G401 (cell line): ENCODE measurements around the gene KIF19. TPM values are rescaled to one million over a fixed set of nuclear protein-coding genes. Genes with fewer than 3 reads are reported as not detected.

Experiments used
- DNase-seq: peaks from one replicate; pipeline ENCODE4 v3.0.0-alpha.2; 2015; ENCODE audit warnings: low spot score
- in situ Hi-C: cut with HindIII; loops from 2 replicates; pipeline ENCODE4 v1.10.0; 2016; ENCODE audit warnings: low sequenced_read_pairs, mixed read lengths
- total RNA-seq: library from RNA; depleted of rRNA; stranded (reverse); fragments of >200 nt; shearing (Covaris generic); gene quantifications from 2 replicates; pipeline ENCODE4 v1.2.3, GENCODE V29; 2014

KIF19 gene
- total RNA-seq, 1 experiment from 2014 or later, result not detected

- peak; percentile 88 for DNase-seq
- in situ Hi-C loops, result no loop called here
Measured at GRCh38 chr17:74379495-74380085, 53.6 kb downstream of the KIF19 start.

GRCh38 chr17:74380086-74380958 is 54.3 kb downstream of the KIF19 start:
- in situ Hi-C loops, result no loop called here
- DNase-seq, result peak; percentile 66

DNA sequence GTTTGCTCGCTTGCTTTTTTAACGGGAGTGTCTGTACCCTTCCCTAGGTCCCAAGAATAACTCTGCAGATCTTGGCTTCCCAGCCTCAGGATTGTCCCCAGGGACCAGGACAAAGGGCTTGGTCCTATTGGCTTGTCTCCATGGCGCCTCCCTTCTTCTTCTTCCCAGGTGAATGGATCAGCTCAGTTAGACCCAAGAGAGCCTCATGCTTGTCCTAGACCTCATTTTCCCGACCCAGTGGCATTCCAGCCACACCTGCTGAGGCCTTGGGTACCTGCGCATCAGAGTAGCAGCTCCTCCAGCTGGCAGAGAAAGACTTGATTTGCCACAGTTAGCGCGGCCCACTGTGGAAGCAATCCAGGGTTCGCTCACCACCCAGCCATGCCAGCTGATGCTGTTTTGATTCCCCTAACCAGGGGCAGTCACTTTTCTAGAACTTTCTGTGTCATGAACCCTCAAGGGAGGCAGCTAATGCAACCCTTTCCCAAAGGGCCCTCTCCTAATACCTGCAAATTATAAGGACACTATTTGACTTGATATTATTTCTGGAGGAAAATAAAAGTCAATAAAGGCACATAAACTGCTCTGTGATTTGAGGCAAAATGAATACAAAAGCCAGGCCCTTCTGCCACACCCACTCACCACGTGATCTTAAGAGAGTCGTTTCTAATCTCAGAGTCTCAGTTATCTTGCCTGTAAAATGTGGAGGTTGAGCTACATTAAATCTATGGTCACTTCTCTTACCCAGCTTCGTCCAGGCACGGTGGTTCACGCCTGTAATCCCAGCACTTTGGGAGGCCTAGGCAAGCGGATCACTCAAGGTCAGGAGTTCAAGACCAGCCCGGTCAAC is 55.2 kb downstream of the KIF19 start:
- peak; percentile 56 for DNase-seq
- in situ Hi-C loops, result no loop called here

- DNase-seq, result no peak
- in situ Hi-C loops, result no loop called here
Measured at GRCh38 chr17:74383141-74383540, 57.1 kb downstream of the KIF19 start.

DNA sequence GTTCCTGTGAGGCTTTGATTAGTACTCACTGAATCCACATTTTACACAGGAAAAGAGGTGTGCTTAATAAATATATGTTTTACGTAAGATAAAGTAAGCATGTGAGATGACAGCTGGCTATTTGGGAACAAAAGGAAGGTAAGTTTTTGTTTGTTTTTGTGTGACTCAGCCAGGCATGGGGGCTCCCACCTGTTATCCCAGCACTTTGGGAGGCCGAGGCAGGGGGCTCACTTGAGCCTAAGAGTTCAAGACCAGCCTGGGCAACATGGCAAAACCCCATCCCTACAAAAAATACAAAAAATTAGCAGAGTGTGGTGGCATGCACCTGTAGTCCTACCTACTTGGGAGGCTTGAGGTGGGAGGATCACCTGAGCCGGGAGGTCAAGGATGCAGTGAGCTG is 59.2 kb downstream of the KIF19 start:
- in situ Hi-C loops, result no loop called here
- no peak for DNase-seq

DNA sequence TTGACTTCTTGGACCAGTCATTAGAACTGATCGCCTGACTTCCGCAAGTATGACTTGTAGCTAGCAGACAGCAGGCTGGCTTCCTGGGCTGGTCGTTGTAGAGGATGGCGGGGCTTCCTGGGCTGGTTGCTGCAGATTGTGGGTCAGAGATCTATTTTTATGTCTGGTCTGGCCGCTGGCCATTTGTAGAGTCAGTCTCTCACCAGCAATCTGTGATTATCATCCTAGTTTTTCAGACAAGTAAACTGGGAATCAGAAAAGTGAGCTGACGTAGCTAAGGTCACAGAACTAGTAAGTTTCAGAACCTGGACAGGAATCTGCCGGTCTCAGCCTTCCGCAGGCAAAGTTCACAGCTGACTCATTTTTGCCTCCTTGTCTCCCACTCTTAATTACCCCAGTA is 60.4 kb downstream of the KIF19 start:
- in situ Hi-C loops, result no loop called here
- DNase-seq, result peak; percentile 98

DNA sequence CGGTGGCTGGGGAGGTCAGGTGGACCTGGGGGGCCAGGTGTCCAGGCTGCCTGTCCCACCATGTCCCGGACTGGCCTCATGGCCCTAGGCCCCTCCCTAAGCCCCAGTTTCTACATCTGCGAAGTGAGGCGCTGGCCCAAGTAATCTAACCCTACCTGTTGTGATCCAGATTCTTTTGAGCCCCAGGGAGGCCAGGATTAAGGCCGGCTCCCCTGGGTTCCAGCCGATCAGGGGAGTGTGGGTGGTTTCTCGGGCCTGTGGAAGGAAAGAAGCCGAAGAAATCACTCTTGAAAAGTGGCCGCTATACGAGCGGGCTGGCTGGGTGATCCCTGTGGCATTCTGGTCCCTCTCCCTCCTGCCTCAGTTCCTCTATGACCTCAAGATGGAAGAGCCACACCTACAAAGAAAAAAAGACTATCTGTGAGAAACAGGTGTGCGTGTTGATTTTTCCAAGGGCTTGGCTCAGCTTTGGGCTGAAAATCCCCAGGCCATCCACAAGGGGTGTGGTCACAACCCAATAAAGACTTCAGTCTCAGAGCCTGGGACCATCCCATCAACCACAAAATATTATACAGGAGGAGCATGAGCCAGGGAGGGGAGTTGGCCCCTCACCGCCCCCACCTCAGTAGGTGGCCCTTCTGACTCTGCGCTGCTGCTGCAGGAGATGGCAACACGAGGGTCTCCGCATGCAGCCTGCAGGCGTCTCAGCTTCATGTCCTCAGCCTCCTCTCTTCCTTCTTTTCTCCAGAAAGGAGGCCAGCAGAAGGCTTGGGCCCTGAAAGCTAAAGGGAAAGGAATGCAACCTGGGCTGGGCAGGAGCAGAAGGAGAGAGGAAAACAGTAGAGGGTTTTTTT is 61.6 kb downstream of the KIF19 start:
- in situ Hi-C loops, result no loop called here
- DNase-seq, result no peak

GRCh38 chr17:74389084-74389753 is 63.2 kb downstream of the KIF19 start:
- in situ Hi-C loops, result no loop called here

DNA sequence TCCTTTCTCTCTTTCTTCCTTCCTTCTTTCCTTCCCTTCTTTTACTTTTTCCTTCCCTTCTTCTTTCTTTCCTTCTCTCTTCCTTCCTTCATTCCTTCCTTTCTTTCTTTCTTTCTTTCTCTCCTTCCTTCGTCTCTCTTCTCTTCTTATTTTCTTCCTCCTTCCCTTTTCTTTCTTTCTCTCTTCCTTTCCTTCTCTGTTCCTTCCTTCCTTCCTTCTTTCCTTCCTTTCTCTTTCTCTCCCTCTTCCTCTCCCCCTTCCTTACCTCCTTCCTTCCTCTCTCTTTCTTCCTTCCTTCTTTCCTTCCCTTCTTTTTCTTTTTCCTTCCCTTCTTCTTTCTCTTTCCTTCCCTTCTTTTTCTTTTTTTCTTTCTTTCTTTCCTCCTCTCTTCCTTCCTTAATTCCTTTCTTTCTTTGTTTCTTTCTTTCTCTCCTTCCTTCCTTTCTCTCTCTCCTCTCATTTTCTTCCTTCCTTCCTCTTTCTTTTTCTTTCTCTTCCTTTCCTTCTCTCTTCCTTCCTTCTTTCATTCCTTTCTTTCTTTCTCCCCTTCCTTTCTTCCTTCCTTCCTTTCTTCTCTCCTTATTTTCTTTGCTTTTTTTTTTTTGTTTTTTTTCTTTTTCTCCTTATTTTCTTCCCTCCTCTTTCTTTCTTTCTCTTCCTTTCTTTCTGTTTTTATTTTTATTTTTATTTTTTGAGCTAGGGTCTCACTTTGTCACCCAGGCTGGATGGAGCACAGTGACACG is 64.1 kb downstream of the KIF19 start:
- in situ Hi-C loops, result no loop called here
- no peak for DNase-seq

More at GRCh38 chr17:74389084-74389753, 63.2 kb downstream of the KIF19 start:
- DNase-seq, result peak; percentile 74

DNA sequence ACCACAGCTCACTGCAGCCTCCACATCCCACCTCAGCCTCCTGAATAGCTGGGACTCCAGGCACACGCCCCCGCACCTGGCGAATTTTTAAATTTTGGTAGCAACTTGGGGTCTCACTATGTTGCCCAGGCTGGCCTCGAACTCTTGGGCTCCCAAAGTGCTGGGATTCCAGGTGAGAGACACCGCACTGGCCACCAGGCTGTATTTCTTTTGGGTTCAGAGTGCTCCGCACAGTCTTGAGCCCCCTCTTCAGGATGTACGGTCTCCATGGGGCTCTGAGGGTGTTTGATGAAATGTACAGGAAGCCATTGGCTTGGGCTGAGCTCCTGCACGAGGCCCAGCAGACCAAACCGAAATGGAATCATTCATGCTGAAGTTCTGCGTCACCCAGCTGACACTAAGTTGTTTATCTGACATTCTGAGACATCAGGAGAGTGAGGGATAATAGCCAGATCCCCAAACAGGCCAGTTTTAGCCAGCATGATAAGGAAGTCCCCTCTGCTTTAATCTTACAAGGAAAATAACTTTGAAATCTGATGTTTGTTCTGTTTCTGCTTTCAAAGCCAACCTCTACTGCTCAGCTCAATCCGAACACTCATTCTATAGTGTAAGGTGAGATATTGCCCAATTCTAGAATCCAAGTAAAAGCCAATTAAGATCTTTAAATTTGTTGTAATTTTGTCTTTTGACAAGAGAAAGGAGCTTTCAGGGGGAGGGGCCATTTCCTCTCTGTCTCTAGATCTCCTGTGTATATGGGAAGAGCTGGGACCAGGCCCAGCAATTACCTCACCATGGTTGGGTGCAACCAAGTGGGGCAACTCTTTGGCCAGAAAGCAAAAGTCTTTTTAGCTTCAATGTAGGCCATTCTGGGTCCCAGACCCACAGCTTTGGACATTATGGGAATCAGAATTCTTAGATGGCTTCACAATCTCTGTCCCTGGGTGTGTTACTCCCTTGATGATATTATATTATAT is 64.9 kb downstream of the KIF19 start:
- in situ Hi-C loops, result no loop called here

GRCh38 chr17:74391771-74392170 is 65.7 kb downstream of the KIF19 start:
- peak; percentile 71 for DNase-seq
- in situ Hi-C loops, result no loop called here

More for the DNA sequence above, 64.9 kb downstream of the KIF19 start:
- DNase-seq, result peak; percentile 47

DNA sequence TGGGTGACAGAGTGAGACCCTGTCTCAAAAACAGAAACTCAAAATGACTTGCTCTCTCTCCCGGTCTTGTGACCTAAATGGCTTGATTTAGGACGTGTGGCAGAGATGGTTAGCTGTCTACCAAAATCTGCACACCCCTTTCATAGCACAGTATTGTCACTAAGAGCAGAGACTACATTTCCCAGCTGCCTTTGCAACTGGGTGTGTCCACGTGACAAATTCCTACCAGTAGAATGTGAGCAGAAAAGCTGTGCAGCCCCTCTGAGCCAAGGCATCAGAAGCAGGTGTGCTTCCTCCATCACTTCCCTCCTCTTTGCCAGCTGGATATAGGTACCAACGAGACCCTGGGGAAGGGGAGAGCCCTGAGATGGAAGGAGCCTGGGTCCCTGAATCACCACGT is 66.8 kb downstream of the KIF19 start:
- in situ Hi-C loops, result no loop called here
- peak; percentile 82 for DNase-seq

GRCh38 chr17:74393346-74393942 is 67.4 kb downstream of the KIF19 start:
- in situ Hi-C loops, result no loop called here
- peak; percentile 91 for DNase-seq

- no peak for DNase-seq
- in situ Hi-C loops, result no loop called here
Measured at GRCh38 chr17:74394275-74394950, 68.4 kb downstream of the KIF19 start.

DNA sequence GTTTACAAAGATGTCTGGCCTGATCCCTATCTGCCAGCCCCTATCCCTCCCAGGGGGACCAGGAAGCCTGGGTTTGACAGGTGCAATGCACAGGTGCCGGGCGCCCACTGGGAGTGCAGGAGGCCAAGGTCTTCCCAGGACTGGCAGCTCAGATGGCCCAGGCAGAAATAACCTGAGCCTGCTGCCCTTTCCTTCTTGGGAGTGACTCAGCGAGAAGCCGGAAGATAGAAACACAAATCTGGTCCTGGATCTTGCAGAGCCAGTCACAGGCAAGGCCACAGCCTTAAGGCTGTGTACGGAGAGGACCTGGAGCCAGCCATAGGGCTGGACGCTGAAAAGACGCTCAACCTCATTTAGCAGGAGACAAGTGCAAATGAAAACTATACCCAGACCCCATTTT is 69.0 kb downstream of the KIF19 start:
- in situ Hi-C loops, result no loop called here

DNA sequence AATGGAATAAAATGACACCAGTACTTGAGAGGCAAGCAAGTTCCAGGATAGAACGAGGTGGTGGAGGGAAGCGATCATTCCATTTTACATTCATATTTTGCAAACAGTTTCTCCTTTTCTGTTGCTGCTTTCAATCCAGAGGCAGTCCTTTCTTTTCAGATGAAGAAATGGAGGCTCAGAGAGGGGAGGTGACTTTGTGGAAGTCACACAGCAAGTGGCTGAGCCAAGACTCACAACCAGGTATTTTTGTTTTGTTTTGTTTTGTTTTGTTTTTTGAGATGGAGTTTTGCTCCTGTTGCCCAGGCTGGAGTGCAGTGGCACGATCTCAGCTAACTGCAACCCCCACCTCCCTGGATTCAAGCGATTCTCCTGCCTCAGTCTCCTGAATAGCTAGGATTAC is 70.5 kb downstream of the KIF19 start:
- no peak for DNase-seq
- in situ Hi-C loops, result no loop called here

More for the DNA sequence above, 69.0 kb downstream of the KIF19 start:
- peak; percentile 92 for DNase-seq
